GM18867 (cell line): Measurements from ENCODE around the gene CCDC9.
"Not testable (repeated sequence)": the region's sequence is repeated elsewhere in the genome, so short reads cannot be mapped to it uniquely, and the experiment has no call there.

Experiments used
- ATAC-seq: cut with Tn5 transposase; IDR thresholded peaks from one replicate; pipeline ENCODE4 v1.9.1; 2021; ENCODE audit warnings: mild to moderate bottlenecking, moderate library complexity; ENCODE audit not compliant: unreplicated experiment

CCDC9 gene

DNA sequence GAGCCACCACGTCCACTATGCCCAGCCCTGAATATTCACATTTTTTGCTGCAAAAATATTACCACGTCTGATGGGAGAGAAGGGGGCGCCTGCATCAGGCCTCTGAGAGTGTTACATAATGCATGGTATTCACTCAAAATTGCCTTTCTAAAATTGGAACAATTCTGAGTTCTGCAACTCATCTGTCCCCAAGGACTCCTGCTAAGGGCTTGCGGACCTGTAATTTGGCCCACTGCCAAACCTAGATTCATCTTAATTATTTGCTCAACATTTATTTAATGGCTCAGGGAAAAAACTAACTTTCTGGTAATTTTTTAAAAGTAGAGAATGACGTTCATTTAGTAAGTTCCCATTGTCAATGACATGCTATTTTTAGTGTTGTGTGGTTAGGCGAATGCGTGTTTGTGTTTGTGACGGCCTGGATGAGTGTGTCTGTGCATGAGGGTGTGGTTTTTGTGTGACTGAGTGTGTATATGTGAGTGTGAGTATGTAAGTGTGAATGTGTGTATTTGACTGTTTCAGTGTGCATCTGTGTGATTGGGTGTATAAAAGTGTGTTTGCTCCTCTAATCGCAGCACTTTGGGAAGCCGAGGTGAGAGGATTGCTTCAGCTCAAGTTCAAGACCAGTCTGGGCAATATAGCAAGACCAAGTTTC is 27.2 kb downstream of the CCDC9 start:
- no peak for ATAC-seq

DNA sequence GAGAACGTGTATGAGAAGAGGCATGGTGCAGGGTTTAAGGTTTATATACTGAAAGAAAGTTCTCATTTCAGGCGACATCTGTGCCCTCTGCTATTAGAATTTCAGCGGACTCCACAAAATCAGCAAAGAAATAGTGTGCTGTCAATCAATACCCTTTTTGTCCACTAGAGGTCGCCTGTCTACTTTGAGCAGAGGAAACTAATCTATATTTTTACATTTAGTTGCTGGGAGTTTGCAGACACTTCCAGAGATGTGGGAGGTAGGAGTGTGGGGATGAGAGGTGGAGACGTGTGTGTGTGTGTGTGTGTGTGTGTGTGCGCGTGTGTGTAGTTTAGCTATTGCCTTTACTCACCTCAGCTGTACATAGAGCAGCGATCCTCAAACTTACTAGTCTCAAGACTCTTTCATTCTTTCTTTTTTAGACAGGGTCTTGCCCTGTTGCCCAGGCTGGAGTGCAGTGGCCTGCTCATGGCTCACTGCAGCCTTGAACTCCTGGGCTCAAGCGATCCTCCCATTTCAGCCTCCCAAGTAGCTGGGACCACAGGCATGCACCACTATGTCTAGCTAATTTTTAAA is 28.1 kb downstream of the CCDC9 start:
- ATAC-seq = no peak

DNA sequence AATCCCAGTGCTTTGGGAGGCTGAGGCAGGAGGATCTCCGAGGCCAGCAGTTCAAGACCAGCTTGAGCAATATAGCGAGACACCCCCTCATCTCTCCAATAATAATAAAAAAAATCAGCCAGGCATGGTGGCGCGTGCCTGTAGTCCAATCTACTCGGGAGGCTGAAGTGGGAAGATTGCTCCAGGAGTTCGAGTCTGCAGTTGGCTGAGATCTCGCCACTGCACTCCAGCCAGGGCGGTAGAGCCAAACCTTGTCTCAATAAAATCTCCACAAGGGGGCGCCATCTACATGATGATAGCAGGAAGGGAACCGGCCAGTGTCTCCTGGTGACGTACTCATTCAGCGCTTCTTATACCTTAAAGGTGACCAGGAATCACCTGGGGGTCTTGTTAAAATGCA is 39.7 kb downstream of the CCDC9 start:
- peak; percentile 48 for ATAC-seq

DNA sequence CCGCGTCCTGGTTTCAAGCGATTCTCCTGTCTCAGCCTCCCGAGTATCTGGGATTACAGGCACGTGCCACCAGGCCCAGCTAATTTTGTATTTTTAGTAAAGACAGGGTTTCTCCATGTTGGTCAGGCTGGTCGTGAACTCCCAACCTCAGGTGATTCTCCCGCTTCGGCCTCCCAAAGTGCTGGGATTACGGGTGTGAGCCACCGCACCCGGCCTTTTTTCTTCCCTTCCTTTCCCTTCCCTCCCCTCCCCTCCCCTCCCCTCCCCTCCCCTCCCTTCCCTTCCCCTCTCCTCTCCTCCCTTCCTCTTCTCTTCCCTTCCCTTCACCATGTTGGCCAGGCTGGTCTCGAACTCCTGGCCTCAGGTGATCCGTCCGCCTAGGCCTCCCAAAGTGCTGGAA is 44.5 kb downstream of the CCDC9 start:
- not testable (repeated sequence) for ATAC-seq

DNA sequence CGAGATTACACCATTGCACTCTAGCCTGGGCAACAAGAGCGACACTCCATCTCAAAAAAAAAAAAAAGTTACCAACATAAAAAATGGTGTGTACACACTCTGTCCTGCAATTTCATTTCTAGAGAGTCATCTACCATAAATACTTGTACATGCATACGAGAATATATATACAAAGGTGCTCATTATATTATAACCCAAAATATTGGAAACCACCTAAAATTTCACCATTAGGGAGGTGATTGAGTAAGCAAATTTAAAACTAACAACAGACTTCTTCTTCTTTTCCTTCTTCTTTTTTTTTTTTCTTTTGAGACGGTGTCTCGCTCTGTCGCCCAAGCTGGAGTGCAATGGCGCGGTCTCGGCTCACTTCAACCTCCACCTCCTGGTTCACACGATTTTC is 45.9 kb downstream of the CCDC9 start:
- no peak for ATAC-seq

DNA sequence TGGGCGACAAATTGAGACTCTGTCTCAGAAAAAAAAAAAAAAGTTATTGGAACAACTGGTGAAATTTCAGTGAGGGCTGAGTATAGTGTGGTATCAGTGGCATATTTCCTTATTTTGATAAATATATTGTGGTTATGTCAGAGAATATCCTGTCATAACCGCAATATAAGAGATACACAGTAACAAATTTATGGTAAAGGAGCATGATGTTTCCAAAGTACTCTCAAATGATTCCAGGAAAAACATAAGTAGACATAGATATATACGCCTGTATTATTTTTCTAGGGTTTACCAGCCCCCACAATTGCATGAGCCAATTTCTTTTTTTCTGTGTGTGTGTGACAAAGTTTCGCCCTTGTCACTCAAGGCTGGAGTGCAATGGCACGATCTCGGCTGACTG is 47.6 kb downstream of the CCDC9 start:
- ATAC-seq = no peak

DNA sequence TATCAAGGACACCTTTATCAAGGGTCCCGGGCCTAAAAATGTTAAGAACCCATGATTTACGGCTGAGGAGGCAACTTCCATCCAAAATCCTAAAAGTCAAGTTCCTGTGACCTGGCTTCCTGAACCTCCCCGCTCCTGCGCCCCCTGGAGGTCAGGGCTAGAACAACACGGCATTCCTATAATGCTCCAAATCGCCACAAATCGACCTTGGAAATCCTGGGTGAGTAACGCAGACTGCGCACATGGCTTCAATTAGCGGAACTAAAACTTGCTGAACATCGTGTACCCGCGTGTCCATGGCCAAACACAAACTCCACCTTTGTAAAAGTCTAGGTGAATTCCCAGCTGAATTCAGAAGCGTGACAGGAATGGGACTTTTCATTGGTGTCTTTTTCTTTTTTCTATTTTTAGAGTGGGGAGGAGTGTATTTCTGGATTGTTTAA is 49.0 kb downstream of the CCDC9 start:
- no peak for ATAC-seq

DNA sequence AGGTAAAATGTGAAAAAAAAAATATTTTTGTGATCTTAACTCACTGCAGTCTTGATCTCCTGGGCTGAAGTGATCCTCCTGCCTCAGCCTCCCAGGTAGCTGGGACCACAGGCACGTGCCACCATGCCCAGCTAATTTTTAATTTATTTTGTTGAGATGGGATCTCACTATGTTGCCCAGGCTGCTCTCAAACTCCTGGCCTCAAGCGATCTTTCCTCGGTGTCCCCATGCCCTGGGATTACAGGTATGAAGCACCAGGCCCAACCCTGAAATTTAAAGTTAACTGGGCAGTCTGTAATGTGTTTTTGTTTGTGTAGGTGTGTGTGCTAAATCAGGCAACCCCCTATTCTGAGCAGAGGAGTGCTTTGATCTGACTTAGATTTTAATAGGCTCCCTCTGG is 50.0 kb downstream of the CCDC9 start:
- ATAC-seq = no peak

DNA sequence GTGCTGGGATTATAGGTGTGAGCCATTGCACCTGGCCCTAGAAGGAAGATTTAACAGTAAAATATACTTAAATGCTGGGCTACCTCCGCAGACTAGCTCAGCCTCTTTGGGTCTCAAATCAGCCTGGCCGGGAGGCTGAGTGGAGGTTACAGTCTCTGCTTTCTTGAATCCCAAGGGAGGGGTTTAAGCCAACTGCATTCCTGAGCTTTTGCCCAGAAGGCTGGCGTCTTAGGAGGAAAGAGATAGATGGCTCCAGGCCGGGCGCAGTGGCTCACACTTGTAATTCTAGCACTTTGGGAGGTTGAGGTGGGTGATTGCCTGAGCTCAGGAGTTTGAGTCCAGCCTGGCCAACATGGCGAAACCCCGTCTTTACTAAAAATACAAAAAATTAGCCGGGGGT is 52.7 kb downstream of the CCDC9 start:
- ATAC-seq = no peak

DNA sequence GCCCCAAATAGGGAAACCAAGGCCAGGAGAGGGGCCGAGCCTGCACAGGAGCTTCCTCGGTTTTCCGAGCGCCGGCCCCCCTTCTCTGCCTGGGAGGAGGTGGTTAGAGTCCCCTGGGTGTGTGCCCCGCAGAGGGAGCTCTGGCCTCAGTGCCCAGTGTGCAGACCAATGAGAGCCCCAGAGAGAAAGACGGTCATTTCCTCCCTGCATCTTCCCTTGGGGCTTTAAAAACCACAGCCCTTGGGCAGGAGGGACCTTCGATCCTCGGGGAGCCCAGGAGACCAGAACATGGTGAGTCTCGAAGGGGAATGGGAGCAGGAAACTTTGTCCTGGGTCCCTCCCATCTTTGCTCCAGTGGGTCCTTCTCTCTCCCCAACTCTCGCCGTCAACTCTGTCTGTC is 53.3 kb downstream of the CCDC9 start, which contains the start of gene C5AR1:
Gene C5AR1 (plus strand): TSS at position 254 of the 400 bp plus-strand sequence. CDS start 35 bp downstream, at position 289.
- ATAC-seq = no peak

DNA sequence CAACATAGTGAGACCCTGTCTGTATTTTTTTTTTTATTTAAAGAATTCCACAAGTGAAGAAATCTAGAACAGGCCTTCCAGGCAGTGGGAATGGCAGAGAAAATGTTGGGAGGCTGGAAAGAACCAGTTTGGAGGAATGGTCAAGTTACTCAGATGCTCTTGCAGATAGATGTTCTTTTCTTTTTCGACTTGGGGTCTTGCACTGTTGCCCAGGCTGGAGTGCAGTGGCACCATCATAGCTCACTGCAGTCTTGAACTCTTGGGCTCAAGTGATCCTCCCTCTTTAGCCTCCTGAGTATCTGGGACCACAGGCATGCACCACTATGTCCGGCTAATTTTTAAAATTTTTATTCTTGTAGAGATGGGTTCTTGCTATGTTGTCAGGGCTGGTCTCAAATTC is 54.0 kb downstream of the CCDC9 start:
- ATAC-seq = no peak

DNA sequence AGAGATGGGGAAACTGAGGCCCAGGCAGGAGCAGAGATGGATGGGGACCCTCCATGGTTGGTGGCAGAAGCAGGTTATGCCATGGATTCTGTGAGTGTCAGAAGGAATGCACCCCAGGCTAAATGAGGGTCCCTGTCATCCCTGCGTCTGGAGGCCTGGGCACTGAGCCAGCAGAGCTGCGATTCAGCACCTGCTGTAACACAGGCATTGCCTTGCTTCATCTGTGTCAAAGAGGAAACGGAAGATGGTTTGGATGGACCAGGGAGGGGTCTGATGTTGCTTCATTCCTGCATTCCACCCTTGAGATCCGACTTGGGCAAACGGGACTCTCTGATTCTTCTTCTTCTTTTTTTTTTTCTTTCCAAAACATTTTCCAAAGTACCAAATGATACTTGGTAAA is 54.5 kb downstream of the CCDC9 start:
- ATAC-seq = no peak

DNA sequence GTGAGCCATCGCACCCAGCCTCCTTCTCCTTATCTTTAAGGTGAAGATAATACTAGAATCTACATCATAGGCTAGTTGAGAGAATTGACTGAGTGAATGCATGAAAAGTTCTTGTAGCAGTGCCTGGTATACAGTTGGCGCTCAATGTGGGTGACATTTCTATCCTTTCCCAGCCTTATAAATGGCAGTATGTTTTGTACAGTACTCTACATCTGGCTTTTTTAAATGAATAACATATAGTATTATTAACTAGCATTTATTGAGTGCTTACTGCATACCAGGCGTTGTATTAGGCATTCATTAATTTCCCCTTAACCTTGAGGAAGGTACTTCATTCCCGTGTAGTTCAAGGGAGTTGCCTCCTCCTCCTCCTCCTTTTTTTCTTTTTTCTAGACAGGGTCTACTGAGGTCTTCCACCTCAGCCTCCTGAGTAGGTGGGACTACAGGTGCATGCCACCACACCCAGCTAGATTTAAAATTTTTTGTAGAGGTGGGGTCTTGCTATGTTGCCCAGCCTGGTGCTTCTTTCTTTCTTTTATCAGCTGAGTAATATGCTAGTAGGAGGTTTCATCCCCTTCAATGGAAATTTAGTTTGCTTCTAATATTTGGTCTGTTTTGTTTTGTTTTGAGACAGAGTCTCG is 56.2 kb downstream of the CCDC9 start:
- no peak for ATAC-seq

DNA sequence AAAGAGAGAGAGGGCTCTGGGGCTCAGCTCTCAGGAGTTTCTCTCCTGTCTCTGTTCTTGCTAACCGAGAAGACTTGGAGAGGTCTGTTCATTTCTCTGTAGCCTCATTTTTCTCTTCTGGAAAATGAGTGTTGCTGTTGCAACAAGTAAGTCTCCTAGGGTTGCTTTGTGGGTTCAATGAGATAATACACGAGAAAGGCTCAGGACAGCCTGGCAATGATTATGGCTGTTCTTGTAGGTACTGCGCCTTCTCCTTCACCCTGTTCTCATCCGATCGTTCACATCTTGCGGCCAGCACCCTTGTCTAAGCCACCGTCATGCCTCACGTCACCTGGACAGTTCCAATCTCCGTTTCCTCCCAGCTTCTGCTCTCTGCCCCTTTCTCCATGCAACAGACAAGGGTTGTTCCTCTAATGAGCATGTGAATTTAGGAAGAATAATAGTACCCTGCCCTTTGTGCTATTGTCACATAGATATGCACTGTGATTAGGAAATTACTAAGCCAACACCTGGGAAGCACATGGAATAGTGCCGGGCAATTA is 57.5 kb downstream of the CCDC9 start:
- ATAC-seq = no peak

DNA sequence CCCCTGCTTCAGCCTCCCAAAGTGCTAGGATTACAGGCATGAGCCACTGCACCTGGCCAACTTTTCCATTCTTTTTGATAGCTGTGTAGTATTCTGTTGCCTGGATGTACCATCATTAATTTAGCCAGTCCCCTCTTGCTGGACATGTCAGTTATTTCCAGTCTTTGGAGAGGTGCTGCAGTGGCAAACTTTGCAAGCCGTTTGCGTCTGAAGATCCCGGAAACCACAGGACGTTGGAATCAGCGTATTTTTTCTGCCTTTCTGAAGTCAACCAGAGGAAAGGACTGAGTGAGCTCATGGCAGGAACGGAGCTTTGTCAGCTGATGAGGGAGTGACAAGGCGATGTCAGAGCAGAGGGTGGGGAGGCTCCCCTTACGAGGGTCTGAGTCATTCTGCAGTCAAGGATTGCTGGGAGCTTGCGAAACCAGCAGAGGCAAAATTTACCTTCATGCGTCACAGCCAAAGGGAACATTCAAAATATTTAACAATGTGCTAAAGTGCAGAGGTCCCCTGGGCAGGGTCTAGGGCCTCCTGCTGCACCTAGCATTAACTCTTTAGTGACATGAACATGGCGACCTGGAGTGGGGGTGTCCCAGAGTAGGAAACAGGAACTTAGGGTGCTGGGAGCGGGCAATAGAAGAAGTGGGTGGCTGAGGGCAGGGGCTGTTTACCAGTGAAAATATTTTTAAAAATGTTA is 58.9 kb downstream of the CCDC9 start:
- no peak for ATAC-seq

DNA sequence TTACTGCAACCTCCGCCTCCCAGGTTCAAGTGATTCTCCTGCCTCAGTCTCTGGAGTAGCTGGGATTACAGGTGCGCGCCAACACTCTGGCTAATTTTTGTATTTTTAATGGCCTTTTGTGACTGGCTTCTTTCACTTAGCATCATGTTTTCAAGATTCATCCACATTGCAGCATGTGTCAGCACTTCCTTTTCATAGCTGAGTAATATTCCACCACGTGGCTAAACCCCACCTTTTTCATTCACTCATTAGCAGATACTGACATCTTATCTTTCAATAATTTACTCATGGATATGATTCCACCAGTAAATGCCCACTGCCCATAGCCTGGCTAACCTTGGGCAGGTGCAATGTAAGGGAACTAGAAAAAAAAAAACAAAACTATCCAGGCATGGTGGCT is 60.2 kb downstream of the CCDC9 start:
- no peak for ATAC-seq

DNA sequence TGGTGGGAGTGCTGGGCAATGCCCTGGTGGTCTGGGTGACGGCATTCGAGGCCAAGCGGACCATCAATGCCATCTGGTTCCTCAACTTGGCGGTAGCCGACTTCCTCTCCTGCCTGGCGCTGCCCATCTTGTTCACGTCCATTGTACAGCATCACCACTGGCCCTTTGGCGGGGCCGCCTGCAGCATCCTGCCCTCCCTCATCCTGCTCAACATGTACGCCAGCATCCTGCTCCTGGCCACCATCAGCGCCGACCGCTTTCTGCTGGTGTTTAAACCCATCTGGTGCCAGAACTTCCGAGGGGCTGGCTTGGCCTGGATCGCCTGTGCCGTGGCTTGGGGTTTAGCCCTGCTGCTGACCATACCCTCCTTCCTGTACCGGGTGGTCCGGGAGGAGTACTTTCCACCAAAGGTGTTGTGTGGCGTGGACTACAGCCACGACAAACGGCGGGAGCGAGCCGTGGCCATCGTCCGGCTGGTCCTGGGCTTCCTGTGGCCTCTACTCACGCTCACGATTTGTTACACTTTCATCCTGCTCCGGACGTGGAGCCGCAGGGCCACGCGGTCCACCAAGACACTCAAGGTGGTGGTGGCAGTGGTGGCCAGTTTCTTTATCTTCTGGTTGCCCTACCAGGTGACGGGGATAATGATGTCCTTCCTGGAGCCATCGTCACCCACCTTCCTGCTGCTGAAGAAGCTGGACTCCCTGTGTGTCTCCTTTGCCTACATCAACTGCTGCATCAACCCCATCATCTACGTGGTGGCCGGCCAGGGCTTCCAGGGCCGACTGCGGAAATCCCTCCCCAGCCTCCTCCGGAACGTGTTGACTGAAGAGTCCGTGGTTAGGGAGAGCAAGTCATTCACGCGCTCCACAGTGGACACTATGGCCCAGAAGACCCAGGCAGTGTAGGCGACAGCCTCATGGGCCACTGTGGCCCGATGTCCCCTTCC is 63.9 kb downstream of the CCDC9 start:
- ATAC-seq = no peak
